Sigmoid colon (tissue), 4 donors: ENCODE results near the gene RHEB.

Experiments used
- CTCF ChIP-seq, 4 experiments: fragments of 450-650 bp in 3 of 4; fragments of 200-600 bp in 1 of 4; IDR thresholded peaks; one replicate each; pipeline ENCODE4 v1.5.1; 2016 to 2019; ENCODE audit warnings: antibody characterized with exemption in 4 of 4, mild to moderate bottlenecking in 3 of 4, moderate library complexity in 2 of 4
- EP300 ChIP-seq, 4 donors: sonication (generic); formaldehyde crosslinking; IDR thresholded peaks; one replicate each; pipeline ENCODE4 v1.6.1; 2017; ENCODE audit warnings: antibody characterized with exemption in 4 of 4
- POLR2A ChIP-seq, 2 donors: fragments of 450-650 bp; IDR thresholded peaks; one replicate each; pipeline ENCODE4 v1.6.1; 2016; ENCODE audit warnings: antibody characterized with exemption in 2 of 2, mild to moderate bottlenecking in 2 of 2, moderate library complexity in 2 of 2
- POLR2AphosphoS5 ChIP-seq, 4 donors: sonication (generic); formaldehyde crosslinking; IDR thresholded peaks; one replicate each; pipeline ENCODE4 v1.6.1; 2017; ENCODE audit warnings: antibody characterized with exemption in 4 of 4

DNA sequence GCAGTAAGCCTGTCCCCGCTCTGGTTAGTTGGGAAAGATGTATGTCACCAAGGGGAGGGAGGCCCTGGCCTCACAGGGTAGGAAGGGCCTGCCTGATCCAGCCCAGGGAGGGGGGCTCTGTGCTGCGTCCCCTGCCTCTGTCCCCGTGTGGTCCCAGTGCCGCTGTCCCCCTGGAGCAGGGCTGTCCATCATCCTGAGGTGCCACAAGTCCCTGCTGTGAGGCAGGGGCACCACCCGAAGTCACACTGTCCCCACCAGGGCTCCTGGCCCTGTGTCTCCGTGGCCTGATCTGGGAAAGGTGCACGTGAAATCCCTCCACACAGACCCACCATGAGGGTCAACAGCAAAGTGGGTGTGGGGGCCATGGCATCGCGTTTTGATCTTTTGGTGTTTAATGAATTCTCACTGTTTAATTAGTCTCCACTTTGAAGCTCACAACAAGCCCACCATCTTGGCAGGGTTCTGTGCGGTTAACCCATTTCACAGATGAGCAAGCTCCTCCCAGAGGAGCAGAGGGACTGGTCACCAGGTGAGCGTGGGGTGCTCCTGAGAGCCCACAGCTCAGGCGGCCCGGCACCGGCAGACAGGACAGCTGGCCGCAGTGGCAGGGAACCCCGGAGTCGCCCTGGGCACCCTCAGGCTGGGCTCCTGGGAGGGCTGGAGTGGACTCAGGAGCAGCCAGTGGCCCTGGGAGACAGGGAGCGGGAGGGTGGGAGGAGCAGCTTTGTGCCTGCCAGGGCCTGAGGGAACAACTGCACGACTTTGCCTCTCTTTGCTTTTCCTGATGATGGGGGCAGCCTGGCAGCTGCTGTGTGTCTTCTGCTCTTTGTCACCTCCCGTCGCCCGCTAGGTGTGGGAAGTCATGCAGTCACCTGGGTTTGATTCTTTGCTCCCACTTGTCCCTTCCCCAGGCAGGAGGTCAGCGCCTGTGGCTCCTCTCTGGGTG, 67.8 kb downstream of the RHEB start:
- TF ChIP-seq POLR2A (IDR thresholded peaks at IDR 0.05): no peak
- TF ChIP-seq EP300 (IDR thresholded peaks at IDR 0.05): no peak
- TF ChIP-seq POLR2AphosphoS5 (IDR thresholded peaks at IDR 0.05): no peak
- no peak for TF ChIP-seq CTCF (IDR thresholded peaks at IDR 0.05)
